Astrocyte (in vitro differentiated cells and primary cell): ENCODE results near the gene ACACA. TPM values are rescaled to one million over a fixed set of nuclear protein-coding genes. Genes with fewer than 3 reads are reported as not detected.
A peak's percentile ranks its signal among the peaks of the same experiment; 100 is the strongest.
"Not testable (repeated sequence)": the region's sequence is repeated elsewhere in the genome, so short reads cannot be mapped to it uniquely, and the experiment has no call there.

Experiments used
- DNase-seq: peaks from one replicate; pipeline ENCODE4 v3.0.0-alpha.2; 2010; ENCODE audit warnings: low read depth
- FAIRE-seq: peaks from 2 replicates; lab custom pipeline; 2011; peaks lifted over from hg19 to GRCh38; lab: Jason Lieb, UNC
- H2AFZ ChIP-seq: 2 replicates; pipeline ENCODE4 v1.6.0; 2012; ENCODE audit warnings: low read depth, low read length, inconsistent platforms
- H3K27ac ChIP-seq: 2 replicates; pipeline ENCODE4 v1.5.1; 2011; ENCODE audit warnings: low read depth, low read length, inconsistent platforms
- H3K27me3 ChIP-seq: 2 replicates; pipeline ENCODE4 v1.6.0; 2011; ENCODE audit warnings: low read length, inconsistent platforms; ENCODE audit not compliant: insufficient read depth
- H3K36me3 ChIP-seq: 2 replicates; pipeline ENCODE4 v1.5.1; 2011; ENCODE audit warnings: low read length, inconsistent platforms; ENCODE audit not compliant: insufficient read depth
- H3K4me1 ChIP-seq: 2 replicates; pipeline ENCODE4 v1.5.1; 2011; ENCODE audit warnings: low read length, inconsistent platforms; ENCODE audit not compliant: insufficient read depth
- H3K4me2 ChIP-seq: 2 replicates; pipeline ENCODE4 v1.6.0; 2012; ENCODE audit warnings: low read length, inconsistent platforms
- H3K4me3 ChIP-seq: 2 replicates; pipeline ENCODE4 v1.5.1; 2011; ENCODE audit warnings: low read depth, mild to moderate bottlenecking, low read length, inconsistent platforms; ENCODE audit not compliant: insufficient read depth
- H3K79me2 ChIP-seq: 2 replicates; pipeline ENCODE4 v1.6.0; 2012; ENCODE audit warnings: mild to moderate bottlenecking, low read length, inconsistent platforms; ENCODE audit not compliant: insufficient read depth
- H3K9ac ChIP-seq: 2 replicates; pipeline ENCODE4 v1.6.0; 2012; ENCODE audit warnings: mild to moderate bottlenecking, low read length, inconsistent platforms
- H3K9me3 ChIP-seq: 2 replicates; pipeline ENCODE4 v1.5.1; 2012; ENCODE audit warnings: low read depth, mild to moderate bottlenecking, low read length, inconsistent platforms; ENCODE audit not compliant: insufficient read depth
- H4K20me1 ChIP-seq: 2 replicates; pipeline ENCODE4 v1.6.0; 2012; ENCODE audit warnings: low read length, inconsistent platforms; ENCODE audit not compliant: insufficient read depth
- H3K27ac Mint-ChIP-seq: one replicate; pipeline ENCODE4 v1.8.0; 2021; ENCODE audit warnings: mild to moderate bottlenecking, mixed read lengths; ENCODE audit not compliant: unreplicated experiment
- H3K27me3 Mint-ChIP-seq: one replicate; pipeline ENCODE4 v1.8.0; 2021; ENCODE audit warnings: low read depth, mixed read lengths; ENCODE audit not compliant: unreplicated experiment
- H3K36me3 Mint-ChIP-seq: one replicate; pipeline ENCODE4 v1.8.0; 2021; ENCODE audit warnings: low read depth, mixed read lengths; ENCODE audit not compliant: unreplicated experiment
- H3K4me1 Mint-ChIP-seq: one replicate; pipeline ENCODE4 v1.8.0; 2021; ENCODE audit warnings: low read depth, mixed read lengths; ENCODE audit not compliant: unreplicated experiment
- H3K4me3 Mint-ChIP-seq: one replicate; pipeline ENCODE4 v1.8.0; 2021; ENCODE audit warnings: mild to moderate bottlenecking, moderate library complexity, mixed read lengths; ENCODE audit not compliant: unreplicated experiment
- H3K9me3 Mint-ChIP-seq: one replicate; pipeline ENCODE4 v1.8.0; 2021; ENCODE audit warnings: mild to moderate bottlenecking, mixed read lengths; ENCODE audit not compliant: unreplicated experiment
- EZH2 ChIP-seq: IDR thresholded peaks from 2 replicates; pipeline ENCODE4 v1.6.1; 2012; ENCODE audit warnings: mild to moderate bottlenecking, low read length, inconsistent platforms; ENCODE audit not compliant: insufficient read depth
- total RNA-seq: library from RNA; stranded (reverse); gene quantifications from 2 replicates; pipeline ENCODE4 v1.2.1, GENCODE V29; 2021
- TF ChIP-seq, protein P1 (sequence below): IDR thresholded peaks from 2 replicates; pipeline ENCODE4 v1.5.1; 2011; ENCODE audit warnings: low read depth, mild to moderate bottlenecking, inconsistent platforms, low read length, moderate library complexity; ENCODE audit not compliant: insufficient read depth

ACACA gene
- total RNA-seq, 1 donor from 2014 or later: 88.3 TPM

DNA sequence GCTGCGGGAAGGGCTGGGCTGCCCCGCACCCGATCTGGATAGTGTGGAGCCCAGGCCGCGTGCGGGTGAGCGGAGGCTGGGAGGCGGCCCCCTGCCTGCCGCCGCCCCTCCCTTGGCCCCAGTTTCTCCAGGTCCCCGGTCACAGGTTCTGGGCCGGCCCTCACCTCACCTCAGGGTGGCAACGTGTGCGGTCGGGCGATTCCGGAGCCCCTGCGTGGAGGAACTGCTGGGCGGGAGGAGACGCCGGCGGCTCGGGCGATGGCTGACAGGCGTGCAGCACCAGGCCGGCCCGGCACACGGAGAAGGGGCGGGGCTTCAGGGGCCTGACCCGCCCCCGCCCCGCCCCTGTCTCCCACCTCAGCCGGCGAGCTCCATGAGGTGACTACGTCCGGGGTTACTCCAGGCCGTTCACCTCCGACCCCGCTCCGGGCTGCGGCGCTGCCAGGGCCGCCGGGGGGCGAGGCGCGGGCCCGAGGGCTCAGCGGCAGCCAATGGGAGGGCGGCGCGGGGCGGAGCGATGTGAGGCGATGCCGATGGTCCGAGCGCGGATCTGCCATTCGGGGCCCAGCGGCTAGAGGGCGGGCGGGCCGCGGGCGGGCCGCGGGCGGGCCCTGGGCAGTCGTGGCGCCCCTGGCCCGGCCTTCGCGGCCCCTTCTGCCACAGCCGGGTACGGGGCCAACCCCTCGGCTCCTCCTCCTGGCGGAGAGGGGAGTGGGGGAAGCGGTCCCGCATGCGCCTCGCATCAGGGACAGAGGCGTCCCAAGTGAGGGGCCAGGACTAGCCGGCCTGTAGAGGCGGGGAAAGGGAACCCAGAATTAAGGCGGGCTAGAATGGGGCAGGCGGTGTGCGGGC, 47.6 kb downstream of the ACACA start:
- peak; percentile 78 for DNase-seq
- Histone ChIP-seq H3K4me3 (peak overlapping the region; percentile 86), H3K27me3 (no peaks in the 10 kb centered on the region), H3K79me2 (peaks cover 48% of the 10 kb centered on the region), H3K27ac (peak overlapping the region; percentile 64), H3K4me1 (peaks cover 17% of the 10 kb centered on the region), H3K9me3 (no peaks in the 10 kb centered on the region), H3K4me2 (peak overlapping the region; percentile 97), H2AFZ (peak overlapping the region; percentile 92), H3K9ac (peak overlapping the region; percentile 83), H4K20me1 (peaks cover 28% of the 10 kb centered on the region), H3K36me3 (peaks cover 4% of the 10 kb centered on the region)
- Mint-ChIP-seq H3K36me3 (no peaks in the 10 kb centered on the region), H3K27me3 (no peaks in the 10 kb centered on the region), H3K4me1 (peaks cover 15% of the 10 kb centered on the region), H3K4me3 (peak overlapping the region; percentile 97), H3K9me3 (no peaks in the 10 kb centered on the region), H3K27ac (no peak overlapping the region)
- no peak for FAIRE-seq
- TF ChIP-seq, protein P1, sequence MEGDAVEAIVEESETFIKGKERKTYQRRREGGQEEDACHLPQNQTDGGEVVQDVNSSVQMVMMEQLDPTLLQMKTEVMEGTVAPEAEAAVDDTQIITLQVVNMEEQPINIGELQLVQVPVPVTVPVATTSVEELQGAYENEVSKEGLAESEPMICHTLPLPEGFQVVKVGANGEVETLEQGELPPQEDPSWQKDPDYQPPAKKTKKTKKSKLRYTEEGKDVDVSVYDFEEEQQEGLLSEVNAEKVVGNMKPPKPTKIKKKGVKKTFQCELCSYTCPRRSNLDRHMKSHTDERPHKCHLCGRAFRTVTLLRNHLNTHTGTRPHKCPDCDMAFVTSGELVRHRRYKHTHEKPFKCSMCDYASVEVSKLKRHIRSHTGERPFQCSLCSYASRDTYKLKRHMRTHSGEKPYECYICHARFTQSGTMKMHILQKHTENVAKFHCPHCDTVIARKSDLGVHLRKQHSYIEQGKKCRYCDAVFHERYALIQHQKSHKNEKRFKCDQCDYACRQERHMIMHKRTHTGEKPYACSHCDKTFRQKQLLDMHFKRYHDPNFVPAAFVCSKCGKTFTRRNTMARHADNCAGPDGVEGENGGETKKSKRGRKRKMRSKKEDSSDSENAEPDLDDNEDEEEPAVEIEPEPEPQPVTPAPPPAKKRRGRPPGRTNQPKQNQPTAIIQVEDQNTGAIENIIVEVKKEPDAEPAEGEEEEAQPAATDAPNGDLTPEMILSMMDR: no peak
- TF ChIP-seq EZH2: no peak

DNA sequence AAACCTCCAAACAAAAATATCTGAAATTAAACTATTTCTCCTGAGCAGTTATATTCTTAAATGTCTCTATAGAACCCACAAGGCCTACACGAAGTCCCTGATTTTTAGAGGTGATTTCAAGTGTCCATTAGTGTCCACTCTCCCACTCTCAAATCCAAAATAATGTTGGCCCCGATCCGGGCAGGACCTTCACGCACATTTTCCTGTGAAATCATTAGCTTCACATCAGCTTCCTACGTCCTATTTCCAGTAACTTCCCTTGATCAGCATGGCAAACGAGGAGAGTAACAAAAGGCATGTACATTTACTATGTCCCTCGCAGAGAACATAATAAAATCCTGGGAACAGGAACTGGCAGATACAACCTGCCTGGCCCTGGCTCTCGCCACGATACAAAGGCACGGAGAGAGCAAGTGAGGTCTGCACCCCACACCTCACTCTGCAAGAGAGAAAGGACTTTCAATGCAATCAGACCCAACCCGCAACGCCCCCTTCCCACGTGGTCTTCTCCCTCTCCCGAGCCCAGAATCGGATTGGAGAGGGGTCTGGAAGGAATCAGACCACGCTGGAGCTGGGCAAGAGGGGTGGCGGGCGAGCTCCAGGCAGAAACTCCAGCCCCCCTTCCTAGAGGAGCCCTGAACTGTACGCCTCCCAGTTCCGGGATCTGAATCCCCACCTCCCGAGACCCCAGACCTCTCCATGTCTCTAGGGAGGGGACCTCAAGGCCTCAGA, 48.4 kb downstream of the ACACA start:
- FAIRE-seq: no peak
- peak overlapping the region; percentile 86 for H3K4me3 ChIP-seq
- peak; percentile 60 for DNase-seq
- Mint-ChIP-seq H3K9me3 (no peaks in the 10 kb centered on the region), H3K4me1 (peaks cover 15% of the 10 kb centered on the region), H3K36me3 (peaks cover 3% of the 10 kb centered on the region), H3K27ac (peak overlapping the region; percentile 79), H3K27me3 (no peaks in the 10 kb centered on the region), H3K4me3 (peak overlapping the region; percentile 97)
- H3K9ac ChIP-seq: peak overlapping the region; percentile 83
- no peaks in the 10 kb centered on the region for H3K27me3 ChIP-seq
- H2AFZ ChIP-seq: peak overlapping the region; percentile 92
- H3K79me2 ChIP-seq: peaks cover 55% of the 10 kb centered on the region
- peaks cover 5% of the 10 kb centered on the region for H3K36me3 ChIP-seq
- peak overlapping the region; percentile 55 for H3K27ac ChIP-seq
- peaks cover 33% of the 10 kb centered on the region for H4K20me1 ChIP-seq
- TF ChIP-seq EZH2: no peak
- TF ChIP-seq, protein P1: no peak
- H3K9me3 ChIP-seq: no peaks in the 10 kb centered on the region
- peaks cover 17% of the 10 kb centered on the region for H3K4me1 ChIP-seq
- peak overlapping the region; percentile 97 for H3K4me2 ChIP-seq

DNA sequence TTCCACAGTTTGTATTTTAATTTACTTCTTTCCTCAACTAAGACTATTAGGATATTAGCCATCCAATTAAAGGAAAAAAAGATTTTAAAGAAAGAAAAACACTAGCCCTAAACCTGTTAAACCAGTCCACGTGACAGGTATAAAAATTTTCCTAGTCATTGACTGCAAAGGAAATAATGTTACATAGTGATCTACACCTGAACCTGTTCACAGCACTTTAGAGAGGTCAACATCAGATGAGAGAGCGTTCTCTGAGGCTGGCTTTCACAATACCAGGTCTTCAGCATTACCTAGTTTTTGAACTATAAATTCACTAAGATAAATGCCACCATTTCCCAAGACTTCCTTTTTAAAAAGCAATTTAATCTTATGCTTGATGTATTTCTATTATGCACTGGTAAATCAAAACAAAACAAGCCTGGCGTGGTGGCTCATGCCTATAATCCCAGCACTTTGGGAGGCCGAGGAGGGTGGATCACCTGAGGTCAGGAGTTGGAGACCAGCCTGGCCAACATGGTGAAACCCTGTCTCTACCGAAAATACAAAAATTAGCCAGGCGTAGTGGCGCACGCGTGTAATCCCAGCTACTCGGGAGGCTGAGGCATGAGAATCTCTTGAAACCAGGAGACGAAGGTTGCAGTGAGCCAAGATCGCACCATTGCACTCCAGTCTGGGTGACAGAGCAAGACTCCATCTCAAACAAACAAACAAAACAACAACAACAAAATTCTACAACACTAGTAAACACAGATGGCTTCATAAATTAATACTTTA, 49.7 kb downstream of the ACACA start:
- not testable (repeated sequence) for H3K27me3 ChIP-seq, H3K27ac ChIP-seq, H3K27me3 Mint-ChIP-seq, H3K9me3 Mint-ChIP-seq, DNase-seq, FAIRE-seq, H2AFZ ChIP-seq, H3K9me3 ChIP-seq, H3K27ac Mint-ChIP-seq, H3K36me3 Mint-ChIP-seq, H3K36me3 ChIP-seq
- peaks cover 17% of the 10 kb centered on the region for H3K4me1 ChIP-seq
- peak overlapping the region; percentile 83 for H3K9ac ChIP-seq
- H4K20me1 ChIP-seq: peaks cover 44% of the 10 kb centered on the region
- peaks cover 67% of the 10 kb centered on the region for H3K79me2 ChIP-seq
- H3K4me3 ChIP-seq: peak overlapping the region; percentile 86
- H3K4me2 ChIP-seq: peak overlapping the region; percentile 97
- H3K4me3 Mint-ChIP-seq: peak overlapping the region; percentile 97
- H3K4me1 Mint-ChIP-seq: peaks cover 15% of the 10 kb centered on the region

DNA sequence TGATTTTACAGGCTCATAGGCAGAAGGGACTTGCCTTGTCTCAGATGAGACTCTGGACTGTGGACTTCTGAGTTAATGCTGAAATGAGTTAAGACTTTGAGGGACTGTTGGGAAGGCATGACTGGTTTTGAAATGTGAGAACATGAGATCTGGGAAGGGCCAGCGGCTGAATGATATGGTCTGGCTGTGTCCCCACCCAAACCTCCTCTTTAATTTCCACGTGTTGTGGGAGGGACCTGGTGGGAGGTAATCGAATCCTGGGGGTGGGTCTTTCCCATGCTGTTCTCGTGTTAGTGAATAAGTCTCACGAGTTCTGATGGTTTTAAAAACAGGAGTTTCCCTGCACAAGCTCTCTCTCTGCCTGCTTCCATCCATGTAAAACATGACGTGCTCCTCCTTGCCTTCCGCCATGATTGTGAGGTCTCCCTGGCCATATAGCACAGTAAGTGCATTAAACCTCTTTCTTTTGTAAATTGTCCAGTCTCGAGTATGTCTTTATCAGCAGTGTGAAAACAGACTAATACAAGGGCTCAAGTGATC, 59.7 kb downstream of the ACACA start:
- FAIRE-seq, H2AFZ ChIP-seq, H3K27me3 ChIP-seq, H3K27ac Mint-ChIP-seq, DNase-seq, H3K9me3 ChIP-seq, H3K9me3 Mint-ChIP-seq, H3K4me1 Mint-ChIP-seq, H3K4me2 ChIP-seq, H3K4me3 ChIP-seq, H3K4me1 ChIP-seq, H3K36me3 Mint-ChIP-seq, H3K27ac ChIP-seq, H3K36me3 ChIP-seq, H3K9ac ChIP-seq, H3K27me3 Mint-ChIP-seq: not testable (repeated sequence)
- Histone ChIP-seq H3K79me2 (peaks cover 76% of the 10 kb centered on the region), H4K20me1 (peaks cover 58% of the 10 kb centered on the region)
- peak overlapping the region; percentile 17 for H3K4me3 Mint-ChIP-seq
